Cardiac muscle cell (in vitro differentiated cells and primary cell): ENCODE data around the gene TXK. TPM values are rescaled to one million over a fixed set of nuclear protein-coding genes. Genes with fewer than 3 reads are reported as not detected.
"Not testable (repeated sequence)": the region's sequence is repeated elsewhere in the genome, so short reads cannot be mapped to it uniquely, and the experiment has no call there.

Experiments used
- DNase-seq, 2 donors: peaks; one replicate each; pipeline versions ENCODE4 v3.0.0 to v3.0.0-alpha.2; 2010 to 2017; ENCODE audit warnings: low read depth in 1 of 2, low spot score in 1 of 2
- H3K27ac ChIP-seq: fragments of 200-600 bp; sonication (generic); 2 replicates; pipeline ENCODE4 v1.5.1; 2016
- H3K27me3 ChIP-seq: fragments of 200-600 bp; sonication (generic); 2 replicates; pipeline ENCODE4 v1.6.0; 2016; ENCODE audit warnings: control low read depth
- H3K36me3 ChIP-seq: fragments of 200-600 bp; sonication (generic); 2 replicates; pipeline ENCODE4 v1.5.1; 2016; ENCODE audit warnings: control low read depth
- H3K4me1 ChIP-seq: fragments of 200-600 bp; sonication (generic); 2 replicates; pipeline ENCODE4 v1.8.1; 2017; ENCODE audit warnings: low read depth, mild to moderate bottlenecking, mixed run types
- H3K4me3 ChIP-seq: fragments of 200-600 bp; sonication (generic); 2 replicates; pipeline ENCODE4 v1.5.1; 2016; ENCODE audit warnings: mild to moderate bottlenecking
- H3K9me3 ChIP-seq: fragments of 200-600 bp; sonication (generic); 2 replicates; pipeline ENCODE4 v1.5.1; 2017; ENCODE audit warnings: low read depth, mild to moderate bottlenecking, control low read depth
- CTCF ChIP-seq: IDR thresholded peaks from 2 replicates; pipeline ENCODE4 v1.5.1; 2012; ENCODE audit warnings: low read depth, mild to moderate bottlenecking, low read length
- polyA plus RNA-seq: library from polyadenylated mRNA; unstranded; fragments of >200 nt; fragmentation: Nextera tagmentation; extraction: Ambion mirVana; gene quantifications from 2 replicates; pipeline ENCODE4 v1.2.1, GENCODE V29; 2016
- total RNA-seq: library from RNA; depleted of rRNA; stranded (reverse); fragments of >200 nt; gene quantifications from 2 replicates; pipeline ENCODE4 v1.2.3, GENCODE V29; 2016

TXK gene
- total and polyA plus RNA-seq, 2 experiments from 2014 or later = 0.83 to 0.93 TPM

GRCh38 chr4:48173056-48173991 is 39.3 kb upstream of the TXK start:
- H3K27ac ChIP-seq = peak overlapping the region; percentile 12
- no peaks in the 10 kb centered on the region for H3K36me3 ChIP-seq
- H3K4me3 ChIP-seq = no peak overlapping the region
- peak in 1 of 2 donors; percentile 70 for DNase-seq
- no peaks in the 10 kb centered on the region for H3K4me1 ChIP-seq
- no peaks in the 10 kb centered on the region for H3K9me3 ChIP-seq
- H3K27me3 ChIP-seq = no peaks in the 10 kb centered on the region
- no peak for TF ChIP-seq CTCF

GRCh38 chr4:48172651-48173050 is 38.6 kb upstream of the TXK start:
- no peak for TF ChIP-seq CTCF
- H3K9me3 ChIP-seq = no peaks in the 10 kb centered on the region
- DNase-seq = no peak
- H3K4me3 ChIP-seq = no peak overlapping the region
- H3K27ac ChIP-seq = peak overlapping the region; percentile 12
- H3K27me3 ChIP-seq = no peaks in the 10 kb centered on the region
- H3K4me1 ChIP-seq = no peaks in the 10 kb centered on the region
- H3K36me3 ChIP-seq = no peaks in the 10 kb centered on the region

GRCh38 chr4:48169636-48170035 is 35.6 kb upstream of the TXK start:
- TF ChIP-seq CTCF = no peak
- no peak overlapping the region for H3K27ac ChIP-seq
- no peaks in the 10 kb centered on the region for H3K36me3 ChIP-seq
- no peaks in the 10 kb centered on the region for H3K4me1 ChIP-seq
- no peaks in the 10 kb centered on the region for H3K27me3 ChIP-seq
- no peak overlapping the region for H3K4me3 ChIP-seq
- DNase-seq = no peak
- no peaks in the 10 kb centered on the region for H3K9me3 ChIP-seq

- Histone ChIP-seq H3K27me3 (no peaks in the 10 kb centered on the region), H3K36me3 (no peaks in the 10 kb centered on the region), H3K4me1 (no peaks in the 10 kb centered on the region), H3K4me3 (no peak overlapping the region), H3K27ac (no peak overlapping the region), H3K9me3 (no peaks in the 10 kb centered on the region)
- DNase-seq = peak in 1 of 2 donors; percentile 11
- TF ChIP-seq CTCF = no peak
These were observed 33.7 kb upstream of the TXK start for GRCh38 chr4:48167538-48168263.

- H3K36me3 ChIP-seq, H3K4me3 ChIP-seq, H3K4me1 ChIP-seq, H3K27ac ChIP-seq, H3K27me3 ChIP-seq, DNase-seq, H3K9me3 ChIP-seq: not testable (repeated sequence)
These were observed 30.5 kb upstream of the TXK start for GRCh38 chr4:48164561-48164960.

- no peaks in the 10 kb centered on the region for H3K4me1 ChIP-seq
- H3K27ac ChIP-seq = no peak overlapping the region
- H3K4me3 ChIP-seq = no peak overlapping the region
- DNase-seq = no peak
- no peaks in the 10 kb centered on the region for H3K9me3 ChIP-seq
- H3K27me3 ChIP-seq = no peaks in the 10 kb centered on the region
- H3K36me3 ChIP-seq = no peaks in the 10 kb centered on the region
- TF ChIP-seq CTCF = no peak
These were observed 29.7 kb upstream of the TXK start for GRCh38 chr4:48163746-48164145.
